ACC112 (cell line): ENCODE measurements around the gene JAKMIP2.
"Not testable (repeated sequence)": the region's sequence is repeated elsewhere in the genome, so short reads cannot be mapped to it uniquely, and the experiment has no call there.

Experiments
- H2AFZ ChIP-seq: fragments of 200-600 bp; sonication (generic); one replicate; pipeline ENCODE4 v1.6.0; 2017; ENCODE audit warnings: antibody characterized with exemption, low read length; ENCODE audit not compliant: unreplicated experiment
- H3K27ac ChIP-seq: fragments of 200-600 bp; sonication (generic); 2 replicates; pipeline ENCODE4 v1.5.1; 2014; ENCODE audit warnings: low read depth, mild to moderate bottlenecking, antibody characterized with exemption, low read length, moderate library complexity
- H3K27me3 ChIP-seq: fragments of 200-600 bp; sonication (generic); 2 replicates; pipeline ENCODE4 v1.6.1; 2014; ENCODE audit warnings: mild to moderate bottlenecking, antibody characterized with exemption, low read length, moderate library complexity, mixed read lengths; ENCODE audit not compliant: insufficient read depth
- H3K36me3 ChIP-seq: fragments of 200-600 bp; sonication (generic); 2 replicates; pipeline ENCODE4 v1.6.1; 2016; ENCODE audit warnings: mild to moderate bottlenecking, antibody characterized with exemption, low read length, moderate library complexity, mixed read lengths; ENCODE audit not compliant: insufficient read depth
- H3K4me1 ChIP-seq: fragments of 200-600 bp; sonication (generic); one replicate; pipeline ENCODE4 v1.6.1; 2016; ENCODE audit warnings: low read length, mixed read lengths; ENCODE audit not compliant: insufficient read depth, unreplicated experiment, control insufficient read depth
- H3K4me3 ChIP-seq: fragments of 200-600 bp; sonication (generic); 2 replicates; pipeline ENCODE4 v1.5.1; 2014; ENCODE audit warnings: mild to moderate bottlenecking, low read depth, low read length
- H3K79me2 ChIP-seq: fragments of 200-600 bp; sonication (generic); one replicate; pipeline ENCODE4 v1.6.0; 2016; ENCODE audit warnings: low read length; ENCODE audit not compliant: control insufficient read depth, unreplicated experiment, insufficient read depth

The JAKMIP2 gene

GRCh38 chr5:147616421-147616820, 166.1 kb downstream of the JAKMIP2 start:
- peaks cover 6% of the 10 kb centered on the region; the same call in 1 of the 2 replicates for H3K27me3 ChIP-seq
- no peak overlapping the region for H2AFZ ChIP-seq
- H3K36me3 ChIP-seq, result no peaks in the 10 kb centered on the region
- H3K4me1 ChIP-seq, result peaks cover 17% of the 10 kb centered on the region
- no peak overlapping the region for H3K4me3 ChIP-seq
- no peaks in the 10 kb centered on the region for H3K79me2 ChIP-seq
- H3K27ac ChIP-seq, result no peak overlapping the region

- H3K4me3 ChIP-seq, result no peak overlapping the region
- no peaks in the 10 kb centered on the region for H3K36me3 ChIP-seq
- H3K4me1 ChIP-seq, result peaks cover 17% of the 10 kb centered on the region
- no peaks in the 10 kb centered on the region for H3K79me2 ChIP-seq
- 0 out of 2 replicates have a peak overlapping the region, but pooled peaks have one; percentile 5 for H3K27ac ChIP-seq
- H3K27me3 ChIP-seq, result peaks cover 6% of the 10 kb centered on the region; the same call in 1 of the 2 replicates
- no peak overlapping the region for H2AFZ ChIP-seq
Observed at GRCh38 chr5:147613359-147613758, 169.2 kb downstream of the JAKMIP2 start.

- no peak overlapping the region for H3K27ac ChIP-seq
- no peaks in the 10 kb centered on the region for H3K79me2 ChIP-seq
- H3K36me3 ChIP-seq, result no peaks in the 10 kb centered on the region
- no peak overlapping the region for H2AFZ ChIP-seq
- peaks cover 6% of the 10 kb centered on the region; the same call in 1 of the 2 replicates for H3K27me3 ChIP-seq
- H3K4me3 ChIP-seq, result no peak overlapping the region
- H3K4me1 ChIP-seq, result peaks cover 17% of the 10 kb centered on the region
Observed at GRCh38 chr5:147611483-147611882, 171.0 kb downstream of the JAKMIP2 start.

GRCh38 chr5:147610798-147611197, 171.7 kb downstream of the JAKMIP2 start:
- Histone ChIP-seq H3K27ac (no peak overlapping the region), H3K36me3 (no peaks in the 10 kb centered on the region), H3K4me1 (peaks cover 17% of the 10 kb centered on the region), H3K79me2 (no peaks in the 10 kb centered on the region), H3K27me3 (peaks cover 5% of the 10 kb centered on the region; the same call in 1 of the 2 replicates), H2AFZ (no peak overlapping the region), H3K4me3 (no peak overlapping the region)

- Histone ChIP-seq H3K27ac (no peak overlapping the region), H3K4me1 (no peaks in the 10 kb centered on the region), H3K79me2 (no peaks in the 10 kb centered on the region), H3K27me3 (peaks cover 22% of the 10 kb centered on the region; the same call in 1 of the 2 replicates), H3K4me3 (no peak overlapping the region), H2AFZ (no peak overlapping the region), H3K36me3 (no peaks in the 10 kb centered on the region)
Observed at GRCh38 chr5:147601652-147602051, 180.9 kb downstream of the JAKMIP2 start.

- no peak overlapping the region for H3K4me3 ChIP-seq
- no peaks in the 10 kb centered on the region for H3K4me1 ChIP-seq
- no peak overlapping the region for H3K27ac ChIP-seq
- H3K27me3 ChIP-seq, result peaks cover 16% of the 10 kb centered on the region
- no peaks in the 10 kb centered on the region for H3K36me3 ChIP-seq
- no peaks in the 10 kb centered on the region for H3K79me2 ChIP-seq
- no peak overlapping the region for H2AFZ ChIP-seq
Observed at GRCh38 chr5:147591120-147591519, 191.4 kb downstream of the JAKMIP2 start.

- Histone ChIP-seq H3K27me3 (peaks cover 16% of the 10 kb centered on the region), H3K79me2 (no peaks in the 10 kb centered on the region), H3K27ac (no peak overlapping the region), H3K36me3 (no peaks in the 10 kb centered on the region), H3K4me1 (no peaks in the 10 kb centered on the region), H3K4me3 (no peak overlapping the region), H2AFZ (no peak overlapping the region)
Observed at GRCh38 chr5:147590096-147590495, 192.4 kb downstream of the JAKMIP2 start.

- Histone ChIP-seq H3K27ac (no peak overlapping the region), H3K4me1 (no peaks in the 10 kb centered on the region), H3K4me3 (no peak overlapping the region), H3K27me3 (no peaks in the 10 kb centered on the region), H3K79me2 (no peaks in the 10 kb centered on the region), H2AFZ (no peak overlapping the region), H3K36me3 (no peaks in the 10 kb centered on the region)
Observed at GRCh38 chr5:147586832-147587231, 195.7 kb downstream of the JAKMIP2 start.

GRCh38 chr5:147586221-147586620, 196.3 kb downstream of the JAKMIP2 start:
- no peaks in the 10 kb centered on the region for H3K4me1 ChIP-seq
- no peaks in the 10 kb centered on the region for H3K27me3 ChIP-seq
- no peak overlapping the region for H2AFZ ChIP-seq
- no peak overlapping the region for H3K4me3 ChIP-seq
- no peaks in the 10 kb centered on the region for H3K79me2 ChIP-seq
- no peak overlapping the region for H3K27ac ChIP-seq
- H3K36me3 ChIP-seq, result no peaks in the 10 kb centered on the region

GRCh38 chr5:147582272-147582671, 200.3 kb downstream of the JAKMIP2 start:
- not testable (repeated sequence) for H3K4me3 ChIP-seq, H3K27ac ChIP-seq, H3K27me3 ChIP-seq, H3K4me1 ChIP-seq, H3K36me3 ChIP-seq, H3K79me2 ChIP-seq, H2AFZ ChIP-seq

- not testable (repeated sequence) for H3K36me3 ChIP-seq, H3K27me3 ChIP-seq, H3K27ac ChIP-seq, H3K4me3 ChIP-seq, H3K4me1 ChIP-seq, H3K79me2 ChIP-seq, H2AFZ ChIP-seq
Observed at GRCh38 chr5:147580418-147580817, 202.1 kb downstream of the JAKMIP2 start.
